HG02852 (cell line): Measurements from ENCODE around the gene ALDH1A2.

ENCODE experiments used
- ATAC-seq: cut with Tn5 transposase; IDR thresholded peaks from one replicate; pipeline ENCODE4 v1.9.1; 2021; ENCODE audit warnings: mild to moderate bottlenecking, moderate library complexity; ENCODE audit not compliant: unreplicated experiment

Gene ALDH1A2

DNA sequence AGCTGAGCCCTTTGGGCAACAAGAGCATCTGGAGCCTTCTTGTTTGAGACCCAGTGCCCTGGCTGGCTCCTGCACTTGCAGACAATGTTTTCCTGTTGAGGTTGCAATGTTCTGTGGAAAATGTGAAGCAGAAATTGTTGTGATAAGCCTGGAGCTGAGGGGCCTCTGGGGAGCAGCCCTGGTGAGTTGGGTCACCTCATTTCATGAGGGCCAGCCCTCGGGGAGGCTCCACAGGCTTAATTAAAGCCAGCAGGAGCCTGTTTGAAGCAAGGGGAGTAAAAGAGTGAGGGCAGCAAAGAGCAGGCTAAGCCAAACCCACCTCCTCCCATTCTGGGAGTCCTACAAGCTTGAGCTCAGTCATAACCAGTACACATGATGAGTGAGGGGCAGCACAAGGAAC lies 154.3 kb downstream of the ALDH1A2 start:
- no peak for ATAC-seq

- ATAC-seq: no peak
Observed at GRCh38 chr15:57910672-57911071, 154.8 kb downstream of the ALDH1A2 start.

DNA sequence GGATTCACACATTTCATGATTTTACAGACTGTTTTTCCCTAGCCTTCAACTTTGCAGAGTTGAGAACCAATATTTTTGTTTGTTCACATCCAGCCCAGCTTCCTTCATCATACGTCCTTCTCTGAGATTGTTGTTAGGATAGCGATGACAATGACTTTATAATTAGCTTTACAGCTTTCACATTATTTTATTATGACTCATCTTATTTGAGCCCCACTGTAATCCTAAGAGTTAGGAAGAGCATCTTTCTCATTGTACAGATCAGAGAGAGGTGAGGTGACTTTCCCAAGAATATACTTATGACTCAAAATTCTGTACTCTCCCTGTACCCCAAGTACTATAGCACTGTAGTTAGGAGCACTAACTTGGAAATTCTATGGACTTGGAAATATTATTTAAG lies 156.1 kb downstream of the ALDH1A2 start:
- no peak for ATAC-seq

DNA sequence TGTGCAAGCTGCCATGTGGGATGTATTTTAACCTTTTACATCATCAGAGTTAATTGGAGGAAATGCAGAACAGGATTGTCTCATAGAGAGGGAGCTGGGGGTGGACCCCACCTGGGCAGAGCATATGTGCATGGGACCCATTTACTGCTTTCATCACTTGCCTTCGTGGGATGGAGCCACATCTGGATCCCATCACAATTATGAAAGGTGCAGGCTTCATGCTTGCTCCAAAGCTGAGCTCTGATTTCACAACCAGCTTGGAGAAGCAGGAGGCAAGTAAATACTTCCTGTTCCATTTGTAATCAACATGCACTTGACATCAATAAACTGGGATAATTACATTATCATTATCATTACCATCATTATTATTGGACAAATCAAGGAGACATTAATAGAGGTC lies 161.9 kb downstream of the ALDH1A2 start:
- no peak for ATAC-seq
